Mesenchymal stem cell (in vitro differentiated cells and primary cell): ENCODE data around the gene AK5.
A peak's percentile ranks its signal among the peaks of the same experiment; 100 is the strongest.

Experiments
- DNase-seq: peaks from one replicate; pipeline ENCODE4 v3.0.0-alpha.2; 2013
- H2AFZ ChIP-seq: one replicate; pipeline ENCODE4 v1.6.1; 2013; ENCODE audit warnings: low read depth, mild to moderate bottlenecking, control low read depth, inconsistent platforms, low read length, moderate library complexity
- H2AK5ac ChIP-seq: 2 replicates; pipeline ENCODE4 v1.6.1; 2013; ENCODE audit warnings: low read length, moderate library complexity, mild to moderate bottlenecking, inconsistent platforms; ENCODE audit not compliant: severe bottlenecking
- H2BK120ac ChIP-seq: one replicate; pipeline ENCODE4 v1.6.1; 2013; ENCODE audit warnings: low read depth, mild to moderate bottlenecking, inconsistent platforms, low read length, moderate library complexity
- H2BK12ac ChIP-seq, 2 experiments: one replicate each; pipeline ENCODE4 v1.6.1; 2013; ENCODE audit warnings: inconsistent platforms in 2 of 2, low read length in 2 of 2, mild to moderate bottlenecking in 2 of 2, moderate library complexity in 2 of 2, control low read depth in 1 of 2
- H2BK15ac ChIP-seq: one replicate; pipeline ENCODE4 v1.6.1; 2013; ENCODE audit warnings: mild to moderate bottlenecking, low read depth, inconsistent platforms; ENCODE audit not compliant: poor library complexity, severe bottlenecking
- H2BK5ac ChIP-seq: 2 replicates; pipeline ENCODE4 v1.6.1; 2013; ENCODE audit warnings: low read depth, mild to moderate bottlenecking, low read length, control low read depth, inconsistent platforms; ENCODE audit not compliant: poor library complexity, severe bottlenecking
- H3K14ac ChIP-seq, 2 experiments: one replicate each; pipeline ENCODE4 v1.6.1; 2013; ENCODE audit warnings: inconsistent platforms in 2 of 2, low read length in 2 of 2, control low read depth in 1 of 2, mild to moderate bottlenecking in 1 of 2, moderate library complexity in 1 of 2
- H3K18ac ChIP-seq, 2 experiments: one replicate each; pipeline ENCODE4 v1.6.1; 2013; ENCODE audit warnings: inconsistent platforms in 2 of 2, low read length in 2 of 2, control low read depth in 1 of 2, low read depth in 1 of 2, mild to moderate bottlenecking in 1 of 2
- H3K23ac ChIP-seq, 2 experiments: one replicate each; pipeline ENCODE4 v1.6.1; 2013; ENCODE audit warnings: inconsistent platforms in 2 of 2, low read length in 2 of 2, mild to moderate bottlenecking in 2 of 2, moderate library complexity in 2 of 2, control low read depth in 1 of 2
- H3K27ac ChIP-seq: 2 replicates; pipeline ENCODE4 v1.5.1; 2013; ENCODE audit warnings: mild to moderate bottlenecking, moderate library complexity, low read length, control low read depth, inconsistent platforms; ENCODE audit not compliant: poor library complexity, severe bottlenecking
- H3K27me3 ChIP-seq, 2 experiments: 2 replicates each; pipeline versions ENCODE4 v1.6.1 to v1.7.0; 2013; ENCODE audit warnings: low read length in 2 of 2, mild to moderate bottlenecking in 2 of 2, moderate library complexity in 2 of 2, control low read depth in 1 of 2, inconsistent platforms in 1 of 2; ENCODE audit not compliant: control insufficient read depth in 1 of 2, insufficient read depth in 1 of 2
- H3K36me3 ChIP-seq, 2 experiments: 2 replicates each; pipeline versions ENCODE4 v1.6.1 to v1.7.0; 2013; ENCODE audit warnings: low read length in 2 of 2, control low read depth in 1 of 2, inconsistent platforms in 1 of 2, low read depth in 1 of 2, mild to moderate bottlenecking in 1 of 2; ENCODE audit not compliant: insufficient read depth in 2 of 2, control insufficient read depth in 1 of 2
- H3K4ac ChIP-seq, 2 experiments: one replicate each; pipeline ENCODE4 v1.6.1; 2013; ENCODE audit warnings: inconsistent platforms in 2 of 2, low read length in 2 of 2, mild to moderate bottlenecking in 2 of 2, moderate library complexity in 2 of 2, control low read depth in 1 of 2, low read depth in 1 of 2
- H3K4me1 ChIP-seq: 2 replicates; pipeline ENCODE4 v1.6.1; 2013; ENCODE audit warnings: low read depth, low read length, control low read depth; ENCODE audit not compliant: control insufficient read depth, insufficient read depth
- H3K4me2 ChIP-seq: 2 replicates; pipeline ENCODE4 v1.6.1; 2013; ENCODE audit warnings: low read length, mild to moderate bottlenecking, inconsistent platforms; ENCODE audit not compliant: poor library complexity, severe bottlenecking
- H3K4me3 ChIP-seq, 2 experiments: 2 replicates each; pipeline versions ENCODE4 v1.5.1 to v1.7.0; 2013; ENCODE audit warnings: low read length in 2 of 2, mild to moderate bottlenecking in 2 of 2, control low read depth in 1 of 2, low read depth in 1 of 2; ENCODE audit not compliant: insufficient read depth in 1 of 2
- H3K79me1 ChIP-seq: replicated peaks from 2 replicates; pipeline ENCODE4 v1.6.1; 2013; ENCODE audit warnings: mild to moderate bottlenecking, control low read depth, low read length, inconsistent platforms; ENCODE audit not compliant: poor library complexity, severe bottlenecking
- H3K9ac ChIP-seq: 2 replicates; pipeline ENCODE4 v1.7.0; 2013; ENCODE audit warnings: mild to moderate bottlenecking, low read length, moderate library complexity
- H3K9me3 ChIP-seq: 2 replicates; pipeline ENCODE4 v1.7.0; 2013; ENCODE audit warnings: mild to moderate bottlenecking, low read length; ENCODE audit not compliant: control insufficient read depth
- H4K8ac ChIP-seq: one replicate; pipeline ENCODE4 v1.6.1; 2013; ENCODE audit warnings: inconsistent platforms, mild to moderate bottlenecking, low read length, moderate library complexity
- H4K91ac ChIP-seq: one replicate; pipeline ENCODE4 v1.6.1; 2013; ENCODE audit warnings: mild to moderate bottlenecking, low read length, inconsistent platforms
- WGBS: methylation state at CpG from one replicate; pipeline ENCODE4 v1.1.7; 2013; ENCODE audit warnings: mixed read lengths; 5-methylcytosine and 5-hydroxymethylcytosine counted together

Gene AK5

DNA sequence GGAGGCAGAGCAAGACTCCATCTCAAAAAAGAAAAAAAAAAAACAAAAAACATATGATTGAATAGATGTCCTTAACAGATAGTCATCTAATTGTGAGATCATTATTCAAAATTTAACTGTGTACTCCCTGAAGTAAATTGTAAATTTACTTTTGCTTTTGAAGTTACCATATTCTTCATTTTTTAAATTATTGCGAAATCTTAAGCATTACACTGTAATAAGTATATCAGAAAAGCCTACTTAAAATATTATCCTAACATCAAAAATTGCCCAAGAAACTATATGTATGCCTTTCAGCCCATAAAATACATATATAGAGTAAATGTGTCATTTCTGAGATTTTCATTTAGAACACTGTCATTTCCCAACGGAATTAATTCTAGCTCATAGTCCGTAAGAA is 91.9 kb downstream of the AK5 start:
- 93% methylated on average over 2 of the region's 3 CpGs for WGBS
- Histone ChIP-seq H2AK5ac (no peak overlapping the region), H2BK5ac (no peak overlapping the region)

DNA sequence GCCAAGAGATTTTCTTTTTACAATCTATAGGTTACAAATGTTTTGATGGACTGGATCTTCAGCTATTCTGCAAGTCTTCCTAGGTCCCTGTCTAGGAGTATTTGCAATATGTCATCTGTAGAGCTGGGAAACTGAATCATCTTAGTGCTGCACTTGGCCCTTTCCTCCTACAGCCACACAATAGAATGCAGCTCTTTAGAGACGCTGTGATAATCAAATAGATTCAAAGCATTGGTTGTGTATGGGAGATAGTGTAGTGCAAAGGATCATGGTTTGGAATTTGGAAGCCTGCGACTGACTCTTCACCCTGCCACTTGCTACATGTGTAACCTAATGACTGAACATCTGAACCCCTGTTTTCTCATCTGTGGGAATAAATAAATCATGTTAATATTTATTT is 93.7 kb downstream of the AK5 start:
- Histone ChIP-seq H3K23ac (no peak overlapping the region), H2AFZ (no peak overlapping the region), H3K27ac (no peak overlapping the region), H3K9ac (no peak overlapping the region), H3K79me1 (peaks cover 10% of the 10 kb centered on the region), H3K4me3 (no peak overlapping the region), H2BK5ac (no peak overlapping the region), H3K9me3 (no peaks in the 10 kb centered on the region), H3K4me2 (no peak overlapping the region), H3K27me3 (no peaks in the 10 kb centered on the region), H4K8ac (peak overlapping the region; percentile 76), H2BK120ac (no peak overlapping the region), H3K18ac (peak overlapping the region; percentile 88 to 94), H2BK12ac (peak overlapping the region; percentile 18 to 59), H3K36me3 (no peaks in the 10 kb centered on the region), H3K14ac (no peak overlapping the region), H2BK15ac (no peak overlapping the region), H3K4me1 (peaks cover 8% of the 10 kb centered on the region), H3K4ac (peak overlapping the region in 1 of 2 experiments; percentile 22), H4K91ac (no peak overlapping the region), H2AK5ac (no peak overlapping the region)
- peak; percentile 66 for DNase-seq
- WGBS: no CpG with 5 or more reads among the region's 2 CpGs

More for the DNA sequence above, 91.9 kb downstream of the AK5 start:
- H3K36me3 ChIP-seq: no peaks in the 10 kb centered on the region
- no peak overlapping the region for H4K8ac ChIP-seq
- no peaks in the 10 kb centered on the region for H3K9me3 ChIP-seq
- H3K4me3 ChIP-seq: no peak overlapping the region
- DNase-seq: no peak
- H3K4me1 ChIP-seq: peaks cover 5% of the 10 kb centered on the region
- H3K27me3 ChIP-seq: no peaks in the 10 kb centered on the region
- no peak overlapping the region for H3K9ac ChIP-seq
- no peak overlapping the region for H2BK15ac ChIP-seq
- H3K4me2 ChIP-seq: no peak overlapping the region
- no peak overlapping the region for H2AFZ ChIP-seq
- peaks cover 8% of the 10 kb centered on the region for H3K79me1 ChIP-seq
- H2BK120ac ChIP-seq: no peak overlapping the region
- no peak overlapping the region for H3K14ac ChIP-seq
- no peak overlapping the region for H3K27ac ChIP-seq
- no peak overlapping the region for H3K4ac ChIP-seq
- H3K18ac ChIP-seq: peak overlapping the region in 1 of 2 experiments; percentile 38
- H4K91ac ChIP-seq: no peak overlapping the region
- H2BK12ac ChIP-seq: no peak overlapping the region
- no peak overlapping the region for H3K23ac ChIP-seq

DNA sequence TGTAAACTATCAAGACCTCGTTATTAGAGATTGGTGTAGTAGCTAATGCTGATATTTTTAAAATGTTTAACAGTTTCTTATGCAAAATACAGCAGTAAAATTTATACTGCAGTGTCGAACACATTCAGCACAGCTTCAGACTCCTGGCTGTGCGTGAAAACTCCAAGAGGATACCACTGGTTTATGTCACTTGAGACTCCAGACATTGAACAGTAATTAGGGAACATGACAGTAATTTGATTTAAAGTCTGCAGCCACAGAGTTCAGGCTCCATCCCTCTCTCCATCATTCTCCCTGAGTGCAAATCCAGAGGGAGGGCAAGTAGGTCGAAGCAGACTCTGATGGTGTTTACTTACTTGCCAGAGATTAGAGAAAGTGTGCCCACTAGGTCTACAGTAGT is 94.2 kb downstream of the AK5 start:
- peak; percentile 79 for DNase-seq
- Histone ChIP-seq H3K4me3 (no peak overlapping the region), H4K8ac (peak overlapping the region; percentile 79), H2BK120ac (no peak overlapping the region), H3K27me3 (no peaks in the 10 kb centered on the region), H3K18ac (no peak overlapping the region), H3K4me1 (peaks cover 8% of the 10 kb centered on the region), H4K91ac (no peak overlapping the region), H2AFZ (no peak overlapping the region), H3K36me3 (no peaks in the 10 kb centered on the region), H3K14ac (no peak overlapping the region), H3K79me1 (peaks cover 12% of the 10 kb centered on the region), H2BK15ac (peak overlapping the region; percentile 3), H3K9ac (no peak overlapping the region), H3K4ac (no peak overlapping the region), H2AK5ac (no peak overlapping the region), H3K27ac (no peak overlapping the region), H3K23ac (no peak overlapping the region), H3K4me2 (no peak overlapping the region), H2BK5ac (no peak overlapping the region), H2BK12ac (no peak overlapping the region), H3K9me3 (no peaks in the 10 kb centered on the region)
- WGBS: 29% methylated on average over 3 of the region's 4 CpGs

DNA sequence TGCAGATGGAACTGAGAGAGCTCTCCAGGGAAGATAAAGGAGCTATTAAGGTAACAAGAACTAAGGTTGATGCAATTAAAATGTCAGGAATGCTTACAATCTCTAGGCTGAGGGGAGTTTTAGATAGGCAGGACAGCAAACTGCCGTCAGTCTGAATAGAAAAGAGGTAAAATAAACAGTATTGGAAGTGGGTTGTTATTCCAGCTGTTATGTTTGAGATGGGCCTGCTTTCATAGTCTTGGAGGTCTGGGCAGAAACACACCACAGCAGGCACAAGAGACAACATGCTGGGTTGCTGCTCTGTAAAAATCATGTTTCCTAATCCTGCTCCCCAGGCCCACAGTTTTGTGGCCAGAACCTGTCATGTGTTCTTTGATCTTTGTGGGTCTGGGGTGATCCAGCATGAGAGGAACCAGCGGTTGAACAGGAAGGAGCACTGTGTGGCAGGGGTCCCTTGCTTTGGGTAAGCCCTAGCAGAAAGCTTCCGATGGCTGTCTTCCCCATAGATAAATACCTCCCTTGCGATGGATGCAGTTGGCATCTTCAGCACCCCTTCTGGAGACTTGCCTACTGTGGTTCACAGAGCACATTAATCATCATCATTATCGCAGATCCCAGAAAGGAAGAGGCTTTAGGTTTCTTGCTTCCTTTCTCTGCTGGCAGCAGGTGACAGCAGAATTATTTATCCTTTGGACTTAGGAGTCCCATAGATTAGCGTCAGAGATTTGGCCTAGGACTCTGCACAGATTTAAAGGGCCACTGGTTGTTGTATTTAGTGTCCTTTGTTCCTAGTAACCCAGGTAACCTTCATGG is 97.1 kb downstream of the AK5 start:
- Histone ChIP-seq H3K4ac (peak overlapping the region; percentile 62 to 71), H3K4me2 (no peak overlapping the region), H2BK120ac (peak overlapping the region; percentile 77), H3K79me1 (peaks cover 12% of the 10 kb centered on the region), H2BK5ac (no peak overlapping the region), H2AK5ac (peak overlapping the region; percentile 74), H3K9ac (no peak overlapping the region), H3K4me3 (no peak overlapping the region), H2BK15ac (peak overlapping the region; percentile 6), H3K27ac (peak overlapping the region; percentile 75), H3K27me3 (no peaks in the 10 kb centered on the region), H3K23ac (no peak overlapping the region), H3K4me1 (peaks cover 10% of the 10 kb centered on the region), H2AFZ (no peak overlapping the region), H4K8ac (peak overlapping the region; percentile 59), H3K9me3 (no peaks in the 10 kb centered on the region), H2BK12ac (peak overlapping the region in 1 of 2 experiments; percentile 87), H3K18ac (peak overlapping the region; percentile 2 to 50), H3K36me3 (no peaks in the 10 kb centered on the region), H4K91ac (peak overlapping the region; percentile 18), H3K14ac (no peak overlapping the region)
- no peak for DNase-seq
- 61% methylated on average over 6 of the region's 6 CpGs for WGBS
